Trophoblast cell (in vitro differentiated cells and primary cell): ENCODE data around the gene GABBR1.

Experiments
- DNase-seq, 2 donors: peaks; one replicate each; pipeline ENCODE4 v3.0.0-alpha.2; 2016
- H2AFZ ChIP-seq: 2 replicates; pipeline ENCODE4 v1.6.1; 2013; ENCODE audit warnings: low read length, moderate library complexity, mild to moderate bottlenecking; ENCODE audit not compliant: insufficient read depth, poor library complexity
- H2AK5ac ChIP-seq: 2 replicates; pipeline ENCODE4 v1.6.1; 2013; ENCODE audit warnings: mild to moderate bottlenecking, low read length
- H2BK120ac ChIP-seq: 2 replicates; pipeline ENCODE4 v1.6.1; 2013; ENCODE audit warnings: low read length, mild to moderate bottlenecking, moderate library complexity; ENCODE audit not compliant: insufficient read depth, poor library complexity
- H2BK12ac ChIP-seq: 2 replicates; pipeline ENCODE4 v1.6.1; 2013; ENCODE audit warnings: mild to moderate bottlenecking, low read length, moderate library complexity
- H2BK5ac ChIP-seq: 2 replicates; pipeline ENCODE4 v1.6.1; 2013; ENCODE audit warnings: low read length, low read depth, moderate library complexity, mild to moderate bottlenecking; ENCODE audit not compliant: poor library complexity
- H3K14ac ChIP-seq: 2 replicates; pipeline ENCODE4 v1.6.1; 2013; ENCODE audit warnings: mild to moderate bottlenecking, low read length
- H3K18ac ChIP-seq: 2 replicates; pipeline ENCODE4 v1.6.1; 2013; ENCODE audit warnings: mild to moderate bottlenecking, low read length
- H3K23ac ChIP-seq: 2 replicates; pipeline ENCODE4 v1.6.1; 2013; ENCODE audit warnings: low read length
- H3K27ac ChIP-seq: 2 replicates; pipeline ENCODE4 v1.5.1; 2013; ENCODE audit warnings: low read depth, mild to moderate bottlenecking, inconsistent platforms, low read length, moderate library complexity
- H3K27me3 ChIP-seq: 2 replicates; pipeline ENCODE4 v1.6.1; 2013; ENCODE audit warnings: inconsistent platforms, mild to moderate bottlenecking, low read length, moderate library complexity; ENCODE audit not compliant: insufficient read depth
- H3K36me3 ChIP-seq, 2 experiments: 1 replicate in 1 of 2; 2 replicates in 1 of 2; pipeline ENCODE4 v1.6.1; 2013; ENCODE audit warnings: low read length in 2 of 2, mild to moderate bottlenecking in 2 of 2, moderate library complexity in 1 of 2; ENCODE audit not compliant: insufficient read depth in 2 of 2, control insufficient read depth in 1 of 2
- H3K4ac ChIP-seq: 2 replicates; pipeline ENCODE4 v1.6.1; 2013; ENCODE audit warnings: low read depth, mild to moderate bottlenecking, low read length, moderate library complexity
- H3K4me1 ChIP-seq, 2 experiments: 1 replicate in 1 of 2; 2 replicates in 1 of 2; pipeline ENCODE4 v1.6.1; 2013; ENCODE audit warnings: low read length in 2 of 2, mild to moderate bottlenecking in 2 of 2, moderate library complexity in 1 of 2; ENCODE audit not compliant: insufficient read depth in 2 of 2, control insufficient read depth in 1 of 2
- H3K4me2 ChIP-seq: 2 replicates; pipeline ENCODE4 v1.6.1; 2013; ENCODE audit warnings: inconsistent platforms, mild to moderate bottlenecking, low read length, moderate library complexity
- H3K4me3 ChIP-seq: 2 replicates; pipeline ENCODE4 v1.5.1; 2013; ENCODE audit warnings: mild to moderate bottlenecking, low read depth, low read length, inconsistent platforms
- H3K79me1 ChIP-seq: one replicate; pipeline ENCODE4 v1.6.1; 2013; ENCODE audit warnings: low read length
- H3K79me2 ChIP-seq: 2 replicates; pipeline ENCODE4 v1.6.1; 2013; ENCODE audit warnings: low read length, mild to moderate bottlenecking; ENCODE audit not compliant: control insufficient read depth, insufficient read depth, poor library complexity
- H3K9ac ChIP-seq: 2 replicates; pipeline ENCODE4 v1.6.1; 2013; ENCODE audit warnings: mild to moderate bottlenecking, low read length
- H3K9me3 ChIP-seq: 2 replicates; pipeline ENCODE4 v1.6.1; 2013; ENCODE audit warnings: low read depth, mild to moderate bottlenecking, control low read depth, inconsistent platforms, low read length; ENCODE audit not compliant: insufficient read depth
- H4K12ac ChIP-seq: 2 replicates; pipeline ENCODE4 v1.6.1; 2013; ENCODE audit warnings: low read depth, mild to moderate bottlenecking, low read length, moderate library complexity
- H4K8ac ChIP-seq: 2 replicates; pipeline ENCODE4 v1.6.1; 2013; ENCODE audit warnings: low read depth, mild to moderate bottlenecking, low read length, moderate library complexity
- H4K91ac ChIP-seq: one replicate; pipeline ENCODE4 v1.6.1; 2013; ENCODE audit warnings: low read depth, mild to moderate bottlenecking, low read length, moderate library complexity
- WGBS: extraction: QIAGEN DNeasy Blood & Tissue Kit; methylation state at CpG from one replicate; pipeline ENCODE4 v1.1.7; 2013; ENCODE audit warnings: missing lambda C conversion rate; ENCODE audit not compliant: insufficient read length, insufficient coverage; ENCODE audit errors: extremely low coverage; 5-methylcytosine and 5-hydroxymethylcytosine counted together

GABBR1 gene

DNA sequence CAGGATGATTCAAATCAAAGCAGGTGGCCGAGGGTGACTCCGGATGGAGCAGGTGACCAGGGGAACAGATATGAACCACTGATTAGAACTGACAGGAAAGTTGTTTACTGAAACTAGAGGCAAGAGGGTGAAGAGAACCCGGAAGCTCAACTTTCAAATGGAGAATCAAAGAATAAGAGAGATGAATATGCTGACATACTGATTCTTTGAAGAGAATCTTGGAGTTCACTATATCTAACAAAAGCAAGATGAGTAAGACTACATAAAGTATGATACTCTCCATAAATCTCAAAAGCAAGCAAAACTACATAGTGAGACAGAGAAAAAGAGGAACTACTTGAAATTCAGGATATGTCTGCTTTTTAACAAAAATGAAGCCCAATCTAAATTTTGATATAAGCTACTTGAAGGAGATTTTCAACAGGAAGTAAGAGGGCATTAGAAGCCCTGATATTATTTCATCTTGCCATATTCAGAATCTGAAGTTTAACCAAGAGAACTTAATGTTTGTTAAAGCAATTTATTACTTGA, 69.5 kb downstream of the GABBR1 start:
- Histone ChIP-seq H4K12ac (no peak overlapping the region), H3K79me1 (no peaks in the 10 kb centered on the region), H3K4ac (no peak overlapping the region), H2BK120ac (no peak overlapping the region), H2AFZ (no peak overlapping the region), H3K79me2 (no peaks in the 10 kb centered on the region), H3K4me2 (no peak overlapping the region), H4K91ac (no peak overlapping the region), H3K9me3 (peaks cover under 1% of the 10 kb centered on the region), H3K27me3 (no peaks in the 10 kb centered on the region), H3K18ac (no peak overlapping the region), H3K23ac (no peak overlapping the region), H2BK5ac (no peak overlapping the region), H3K4me1 (no peaks in the 10 kb centered on the region), H2AK5ac (no peak overlapping the region), H3K36me3 (no peaks in the 10 kb centered on the region), H3K14ac (no peak overlapping the region), H3K9ac (no peak overlapping the region), H3K27ac (no peak overlapping the region), H2BK12ac (no peak overlapping the region), H4K8ac (no peak overlapping the region), H3K4me3 (no peak overlapping the region)
- no peak for DNase-seq
- WGBS: no CpG with 5 or more reads among the region's 3 CpGs

DNA sequence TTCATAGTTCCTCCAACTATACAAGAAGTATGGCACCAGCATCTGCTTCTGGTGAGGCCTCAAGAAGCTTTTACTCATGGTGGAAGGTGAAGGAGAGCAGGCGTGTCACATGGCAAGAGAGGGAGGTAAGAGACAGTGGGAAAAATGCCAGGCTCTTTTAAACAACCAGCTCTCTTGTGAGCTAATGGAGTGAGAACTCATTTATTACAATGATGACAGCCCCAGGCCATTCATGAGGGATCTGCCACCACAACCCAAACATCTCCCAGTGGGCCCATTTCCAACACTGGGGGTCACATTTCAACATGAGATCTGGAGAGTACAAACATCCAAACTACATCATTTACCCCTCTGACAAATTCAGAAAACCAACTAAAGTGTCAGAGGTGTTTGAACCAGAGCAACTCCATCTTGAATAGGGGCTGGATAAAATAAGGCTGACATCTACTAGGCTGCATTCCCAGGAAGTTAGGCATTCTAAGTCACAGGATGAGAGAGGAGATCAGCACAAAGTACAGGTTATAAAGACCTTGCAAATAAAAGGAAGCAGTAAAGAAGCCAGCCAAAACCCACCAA, 71.3 kb downstream of the GABBR1 start:
- H4K8ac ChIP-seq: no peak overlapping the region
- no peaks in the 10 kb centered on the region for H3K79me2 ChIP-seq
- H3K4ac ChIP-seq: no peak overlapping the region
- no peak overlapping the region for H3K4me3 ChIP-seq
- no CpG with 5 or more reads among the region's 1 CpG for WGBS
- H3K4me1 ChIP-seq: no peaks in the 10 kb centered on the region
- H3K27me3 ChIP-seq: no peaks in the 10 kb centered on the region
- H2AK5ac ChIP-seq: no peak overlapping the region
- no peak overlapping the region for H3K18ac ChIP-seq
- no peak overlapping the region for H3K27ac ChIP-seq
- H2BK120ac ChIP-seq: no peak overlapping the region
- no peak overlapping the region for H4K91ac ChIP-seq
- no peak overlapping the region for H2BK12ac ChIP-seq
- H2AFZ ChIP-seq: no peak overlapping the region
- no peaks in the 10 kb centered on the region for H3K79me1 ChIP-seq
- no peak overlapping the region for H3K9ac ChIP-seq
- H3K4me2 ChIP-seq: no peak overlapping the region
- no peak for DNase-seq
- H3K36me3 ChIP-seq: no peaks in the 10 kb centered on the region
- H3K9me3 ChIP-seq: peaks cover 2% of the 10 kb centered on the region
- H3K23ac ChIP-seq: no peak overlapping the region
- no peak overlapping the region for H3K14ac ChIP-seq
- H4K12ac ChIP-seq: no peak overlapping the region
- H2BK5ac ChIP-seq: no peak overlapping the region

DNA sequence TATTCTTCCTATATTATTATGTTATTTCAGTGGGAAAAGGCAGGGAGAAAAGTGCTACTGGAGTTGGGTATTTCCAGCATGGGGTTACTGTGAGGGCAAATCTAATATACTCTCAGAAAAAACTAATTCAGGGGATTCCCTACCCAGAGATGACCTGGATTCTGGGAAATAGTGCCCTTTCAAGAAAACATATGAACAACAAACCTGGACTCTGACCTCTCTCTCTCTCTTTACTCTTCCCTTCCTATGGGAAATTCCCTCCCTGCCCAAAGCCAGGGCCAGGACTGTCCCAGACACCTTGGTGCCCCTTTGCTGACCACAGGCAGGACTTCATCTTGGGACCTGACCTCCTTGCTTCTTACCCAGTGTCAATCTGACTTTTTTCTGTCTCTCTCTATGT, 71.9 kb downstream of the GABBR1 start:
- Histone ChIP-seq H3K4ac (no peak overlapping the region), H3K18ac (no peak overlapping the region), H3K23ac (no peak overlapping the region), H3K9ac (no peak overlapping the region), H2AFZ (no peak overlapping the region), H3K4me2 (no peak overlapping the region), H2BK5ac (no peak overlapping the region), H3K27ac (no peak overlapping the region), H4K91ac (no peak overlapping the region), H2BK12ac (no peak overlapping the region), H4K12ac (no peak overlapping the region), H3K9me3 (peaks cover 2% of the 10 kb centered on the region), H3K79me1 (no peaks in the 10 kb centered on the region), H3K27me3 (no peaks in the 10 kb centered on the region), H3K14ac (no peak overlapping the region), H2AK5ac (no peak overlapping the region), H3K36me3 (no peaks in the 10 kb centered on the region), H3K4me1 (no peaks in the 10 kb centered on the region), H3K79me2 (no peaks in the 10 kb centered on the region), H4K8ac (no peak overlapping the region), H3K4me3 (no peak overlapping the region), H2BK120ac (no peak overlapping the region)
- no peak for DNase-seq

DNA sequence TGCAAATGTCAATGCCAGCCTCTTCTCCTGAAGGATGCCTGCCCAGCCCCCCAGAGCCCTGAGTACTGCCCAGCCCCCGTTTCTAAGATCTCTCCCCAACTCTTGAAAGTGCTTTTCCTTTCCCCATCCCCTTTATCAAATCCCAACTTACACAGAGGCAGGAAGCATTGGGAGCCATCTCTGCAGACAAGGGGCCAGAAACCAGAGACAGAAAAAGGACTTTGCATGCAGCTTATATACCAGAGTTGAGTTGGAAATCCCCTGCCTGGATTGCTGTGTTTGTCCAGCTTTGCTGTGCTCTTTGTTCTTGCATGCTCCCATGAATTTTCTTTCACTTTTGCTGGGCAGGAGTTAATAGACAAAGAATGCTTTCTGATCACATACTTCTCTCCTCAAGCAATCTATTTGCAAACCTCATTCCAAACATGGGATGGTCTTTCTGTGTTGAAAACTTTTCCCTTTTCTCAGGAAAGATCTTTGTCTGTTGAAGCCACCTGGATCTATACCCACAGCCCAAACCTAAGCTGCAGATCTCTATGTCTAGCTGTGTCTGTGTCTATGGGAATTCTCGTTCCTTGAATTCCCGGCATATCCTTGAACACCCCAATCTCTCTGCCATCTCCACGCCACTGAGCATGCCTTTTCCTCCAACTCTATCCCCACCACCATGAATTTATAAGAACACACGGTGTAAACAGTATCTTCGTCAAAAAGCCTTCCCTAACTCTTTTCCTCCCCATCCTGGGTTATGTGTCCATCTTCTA, 73.3 kb downstream of the GABBR1 start, which contains the start of gene UBD:
Gene UBD (minus strand): TSS at position 209 of the 764 bp plus-strand sequence. CDS start 31 bp downstream, at position 178.
- Histone ChIP-seq H4K12ac (no peak within 1 kb of the TSS), H2BK5ac (no peak within 1 kb of the TSS), H3K9ac (no peak within 1 kb of the TSS), H3K79me2 (no peaks in the 10 kb centered on the region), H3K27ac (no peak within 1 kb of the TSS), H3K9me3 (peaks cover 2% of the 10 kb centered on the region), H3K4me2 (no peak within 1 kb of the TSS), H3K4me3 (no peak within 1 kb of the TSS), H3K18ac (no peak within 1 kb of the TSS), H3K4ac (no peak within 1 kb of the TSS), H3K23ac (no peak within 1 kb of the TSS), H3K36me3 (no peaks in the 10 kb centered on the region), H2BK120ac (no peak within 1 kb of the TSS), H3K14ac (no peak within 1 kb of the TSS), H4K8ac (no peak within 1 kb of the TSS), H3K27me3 (peaks cover 4% of the 10 kb centered on the region), H3K4me1 (no peaks in the 10 kb centered on the region), H2BK12ac (no peak within 1 kb of the TSS), H3K79me1 (no peaks in the 10 kb centered on the region), H4K91ac (no peak within 1 kb of the TSS), H2AFZ (no peak within 1 kb of the TSS), H2AK5ac (no peak within 1 kb of the TSS)
- no CpG with 5 or more reads among the region's 6 CpGs for WGBS
- no peak for DNase-seq
